HG02610 (cell line): Measurements from ENCODE around the gene KRTAP13-3.
A peak's percentile ranks its signal among the peaks of the same experiment; 100 is the strongest.

Experiments used
- ATAC-seq: cut with Tn5 transposase; IDR thresholded peaks from one replicate; pipeline ENCODE4 v1.9.1; 2021; ENCODE audit warnings: mild to moderate bottlenecking, moderate library complexity; ENCODE audit not compliant: unreplicated experiment

KRTAP13-3 gene, protein sequence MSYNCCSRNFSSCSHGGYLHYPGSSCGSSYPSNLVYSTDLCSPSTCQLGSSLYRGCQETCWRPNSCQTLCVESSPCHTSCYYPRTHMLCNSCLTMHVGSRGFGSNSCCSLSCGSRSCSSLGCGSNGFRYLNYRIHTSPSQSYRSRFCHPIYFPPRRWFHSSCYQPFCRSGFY

DNA sequence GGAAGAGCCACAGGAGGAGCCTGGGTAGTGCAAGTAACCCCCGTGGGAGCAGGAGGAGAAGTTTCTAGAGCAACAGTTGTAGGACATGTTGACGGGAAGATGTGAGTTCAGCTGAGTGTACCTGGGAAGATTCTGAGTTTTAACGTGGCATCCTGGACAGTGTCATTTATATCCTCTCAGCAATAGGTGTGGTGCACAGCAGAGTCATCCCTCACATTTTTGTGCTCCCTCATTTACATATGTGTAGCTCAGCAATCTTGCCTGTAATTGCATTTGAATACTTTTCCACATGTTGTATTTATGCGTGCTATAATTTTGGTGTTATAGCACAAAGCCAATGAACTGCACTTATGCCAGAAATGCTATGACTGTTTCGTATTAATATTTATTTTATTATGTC is at the start of gene KRTAP13-3:
Gene KRTAP13-3, minus strand, starts transcription at position 101 of the 400 bp plus-strand sequence. Its CDS starts 14 bp downstream, at position 87.
- no peak for ATAC-seq

GRCh38 chr21:30468900-30469714 is 43.4 kb upstream of the KRTAP13-3 start:
- ATAC-seq = no peak

- no peak for ATAC-seq
Measured at GRCh38 chr21:30463713-30464112, 38.0 kb upstream of the KRTAP13-3 start.

GRCh38 chr21:30448514-30448913 is 22.8 kb upstream of the KRTAP13-3 start:
- ATAC-seq = no peak

DNA sequence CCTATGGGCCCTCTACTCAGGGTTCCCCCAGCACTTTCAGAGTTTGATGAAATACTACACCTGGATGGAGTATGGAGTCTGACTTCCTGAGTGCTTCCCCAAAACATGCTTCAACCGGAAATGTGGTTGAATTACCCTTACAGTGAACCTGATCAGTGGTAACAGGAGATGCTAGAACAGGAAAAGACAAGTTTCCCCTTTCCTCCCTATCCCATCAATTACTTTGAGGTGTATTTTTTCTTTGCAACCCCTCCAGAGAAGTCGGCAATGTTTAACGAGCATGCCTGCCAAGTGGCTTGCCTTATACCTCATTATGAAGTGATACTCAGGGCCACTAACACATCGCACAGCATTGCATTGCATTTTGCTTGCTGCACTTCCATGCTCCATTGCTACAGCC is 21.3 kb upstream of the KRTAP13-3 start:
- ATAC-seq = no peak

DNA sequence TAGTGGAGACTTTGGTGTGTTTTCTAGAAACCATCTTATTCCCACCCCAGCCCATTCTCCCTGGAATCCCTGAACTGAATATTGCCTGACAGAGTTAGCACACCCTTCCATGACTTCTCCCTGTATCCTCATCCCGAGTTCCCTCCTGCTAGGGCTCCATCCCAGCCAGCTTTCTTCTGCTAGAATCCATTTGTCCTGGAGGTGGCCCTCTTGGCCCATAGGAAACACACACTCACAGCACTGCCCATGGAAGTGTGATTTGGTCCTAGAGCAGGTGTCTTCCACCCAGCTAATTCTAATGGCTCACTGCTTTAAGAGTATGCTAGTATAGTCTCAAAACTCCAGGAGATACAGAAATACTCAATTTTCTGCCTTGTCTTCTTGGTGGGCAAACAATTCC is 18.5 kb upstream of the KRTAP13-3 start:
- ATAC-seq = no peak

- ATAC-seq = no peak
Measured at GRCh38 chr21:30443226-30443625, 17.5 kb upstream of the KRTAP13-3 start.

DNA sequence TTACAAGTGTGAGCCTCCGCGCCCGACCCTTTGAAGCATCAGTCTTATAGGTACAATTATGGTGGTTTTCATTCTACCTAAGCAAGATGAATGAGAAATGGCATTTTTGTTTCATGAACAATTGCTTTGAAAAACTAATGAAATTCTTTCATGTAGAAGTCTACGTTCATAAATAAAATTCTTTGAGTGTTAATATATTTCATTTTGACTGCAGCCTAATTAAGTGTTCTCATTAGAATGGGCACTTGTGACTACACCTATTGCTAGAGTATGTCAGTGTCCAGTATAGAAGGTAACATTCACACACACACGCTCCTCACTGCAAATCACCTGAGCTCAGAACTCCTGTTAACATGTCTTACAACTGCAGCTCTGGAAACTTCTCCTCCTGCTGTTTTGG is 14.2 kb upstream of the KRTAP13-3 start, which contains the start of gene KRTAP15-1:
Gene KRTAP15-1, plus strand, starts transcription at position 301 of the 400 bp plus-strand sequence. Its CDS starts 53 bp downstream, at position 354.
- ATAC-seq = no peak

DNA sequence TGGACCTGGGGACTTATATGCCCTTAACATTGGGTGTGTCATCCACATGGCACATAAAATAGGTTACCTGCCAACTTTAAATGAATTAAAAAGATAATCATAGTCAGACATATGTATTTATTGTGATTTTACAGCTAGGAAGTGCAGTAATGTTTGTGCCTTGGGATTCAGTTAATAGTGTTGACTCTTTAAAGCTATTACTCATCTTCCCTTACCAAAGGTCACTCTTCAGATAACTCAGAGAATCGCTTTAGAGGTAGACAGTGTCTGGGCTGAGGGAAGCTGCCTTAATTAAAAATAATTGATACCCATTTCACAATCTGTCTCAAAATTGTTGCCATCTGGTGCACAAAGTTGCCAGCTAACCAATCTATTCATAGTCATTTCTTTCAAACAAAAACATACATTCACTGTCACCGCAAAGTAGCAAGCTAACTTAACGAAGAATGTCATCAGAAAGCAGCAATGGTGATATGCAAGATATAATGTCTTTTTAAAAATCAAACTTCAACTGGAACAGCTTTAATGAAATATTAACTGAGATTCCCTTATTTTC is 11.4 kb upstream of the KRTAP13-3 start:
- ATAC-seq = no peak

DNA sequence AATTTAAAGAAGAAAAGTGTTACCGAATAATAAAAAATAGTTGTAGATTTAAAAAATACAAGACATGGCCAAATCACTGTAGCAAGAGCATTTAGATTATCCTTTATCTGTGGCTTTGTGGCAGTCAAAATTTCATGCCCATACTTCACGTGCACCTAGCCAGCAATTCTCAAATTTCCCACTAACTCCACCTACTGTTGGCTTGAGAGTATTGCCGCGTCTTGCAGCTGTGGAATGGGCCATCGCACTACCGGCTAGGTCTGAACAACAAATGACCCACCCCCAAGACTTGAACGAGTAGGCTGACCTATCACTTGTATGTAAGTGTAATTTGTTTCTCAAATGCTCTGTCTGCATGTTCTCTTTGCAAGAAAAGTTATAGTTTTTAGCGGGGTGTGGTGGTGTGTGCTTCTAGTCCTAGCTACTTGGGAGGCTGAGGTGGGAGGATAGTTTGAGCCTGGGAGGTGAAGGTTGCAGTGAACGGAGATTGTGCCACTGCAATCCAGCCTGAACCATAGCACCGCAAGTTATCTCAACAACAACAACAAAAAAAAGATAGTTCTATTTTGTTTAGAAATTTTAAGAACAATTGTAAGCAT is 8.4 kb upstream of the KRTAP13-3 start:
- peak; percentile 65 for ATAC-seq

DNA sequence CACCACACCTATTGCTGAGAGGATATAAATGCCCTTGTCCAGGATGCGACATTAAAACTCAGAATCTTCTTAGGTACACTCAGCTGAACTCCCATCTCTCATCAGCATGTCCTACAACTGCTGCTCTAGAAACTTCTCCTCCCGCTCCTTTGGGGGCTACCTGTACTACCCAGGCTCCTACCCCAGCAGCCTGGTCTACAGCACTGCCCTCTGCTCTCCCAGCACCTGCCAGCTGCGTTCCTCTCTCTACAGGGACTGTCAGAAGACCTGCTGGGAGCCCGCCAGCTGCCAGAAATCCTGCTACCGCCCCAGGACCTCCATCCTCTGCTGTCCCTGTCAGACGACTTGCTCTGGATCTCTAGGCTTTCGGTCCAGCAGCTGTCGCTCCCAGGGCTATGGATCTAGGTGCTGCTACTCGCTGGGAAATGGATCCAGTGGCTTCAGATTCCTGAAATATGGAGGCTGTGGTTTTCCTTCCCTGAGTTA is 4.5 kb upstream of the KRTAP13-3 start, which contains the start of gene KRTAP13-4:
Gene KRTAP13-4, plus strand, starts transcription at position 51 of the 486 bp plus-strand sequence. Its CDS starts 56 bp downstream, at position 107.
- ATAC-seq = no peak

GRCh38 chr21:30426731-30427130 is 1.0 kb upstream of the KRTAP13-3 start:
- ATAC-seq = no peak

GRCh38 chr21:30415993-30416392 is 9.7 kb downstream of the KRTAP13-3 start:
- ATAC-seq = no peak

DNA sequence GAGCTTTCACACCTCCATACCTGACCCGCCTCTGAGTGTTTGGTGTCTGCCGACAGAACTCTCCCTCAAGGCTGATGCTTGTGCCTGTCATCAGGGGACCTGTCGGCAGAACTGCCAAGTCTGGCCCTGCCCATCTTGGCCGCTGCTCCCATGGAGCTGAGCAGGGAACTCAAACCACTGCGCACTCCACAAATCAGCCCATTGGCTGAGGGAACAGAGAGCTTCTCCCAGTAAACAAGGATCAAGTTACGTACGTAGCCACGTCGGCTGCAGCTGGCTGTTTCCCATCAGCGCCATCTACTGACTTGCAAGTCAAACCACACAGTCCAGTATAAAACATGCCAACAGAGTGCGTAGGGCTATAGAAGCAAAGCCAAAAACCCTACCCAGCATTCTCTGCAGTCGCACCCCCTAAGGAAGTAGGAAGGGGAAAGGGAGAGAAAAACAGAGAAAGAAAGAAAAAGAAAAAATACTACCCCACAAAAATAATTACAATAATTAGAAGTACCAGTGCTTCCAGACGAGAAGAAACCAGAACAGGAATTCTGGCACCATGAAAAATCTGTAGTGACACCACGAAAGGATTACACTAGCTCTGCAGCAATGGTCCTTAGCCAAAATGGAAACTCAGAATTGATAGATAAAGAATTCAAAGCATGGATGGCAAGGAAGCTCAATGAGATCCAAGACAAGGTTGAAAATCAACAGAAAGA is 16.8 kb downstream of the KRTAP13-3 start:
- ATAC-seq = no peak

- ATAC-seq = no peak
Measured at GRCh38 chr21:30395731-30396130, 30.0 kb downstream of the KRTAP13-3 start, which contains the start of gene KRTAP13-1. TSS of gene KRTAP13-1 (plus strand) at chr21:30396031. CDS start at chr21:30396087, 56 bp downstream.

DNA sequence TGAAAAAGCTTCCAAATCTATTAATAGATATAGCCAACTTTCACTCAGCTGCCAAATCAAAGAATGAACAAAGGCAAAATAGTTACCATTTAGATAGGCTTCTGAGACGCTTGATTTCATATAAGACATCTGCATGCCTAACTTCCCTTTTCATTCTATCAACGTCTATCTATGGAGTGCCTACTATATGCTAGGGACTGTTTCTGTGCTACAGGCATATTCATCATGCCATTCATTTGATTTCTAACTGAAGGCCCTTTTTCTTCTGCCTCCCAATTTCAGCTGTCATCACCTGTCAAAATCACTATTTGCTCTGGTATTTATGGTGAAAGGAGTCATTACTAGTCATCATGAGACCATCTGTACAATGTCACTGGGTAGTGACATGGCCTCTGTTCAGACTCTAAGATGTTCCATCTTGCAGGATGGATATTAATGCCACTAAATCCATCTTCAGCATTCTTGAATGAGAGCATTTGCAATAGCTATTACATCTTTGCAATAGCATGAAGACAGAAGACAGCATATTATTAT is 34.2 kb downstream of the KRTAP13-3 start:
- no peak for ATAC-seq

GRCh38 chr21:30382201-30382600 is 43.5 kb downstream of the KRTAP13-3 start:
- no peak for ATAC-seq
